ENCODE results near the gene NCOA3. TPM values are rescaled to one million over a fixed set of nuclear protein-coding genes. Genes with fewer than 3 reads are reported as not detected.
"Not testable (repeated sequence)": the region's sequence is repeated elsewhere in the genome, so short reads cannot be mapped to it uniquely, and the experiment has no call there.

NCOA3 gene
- total RNA-seq, 3 donors from 2014 or later: 40.6 to 57.1 (median 45.1) TPM

DNA sequence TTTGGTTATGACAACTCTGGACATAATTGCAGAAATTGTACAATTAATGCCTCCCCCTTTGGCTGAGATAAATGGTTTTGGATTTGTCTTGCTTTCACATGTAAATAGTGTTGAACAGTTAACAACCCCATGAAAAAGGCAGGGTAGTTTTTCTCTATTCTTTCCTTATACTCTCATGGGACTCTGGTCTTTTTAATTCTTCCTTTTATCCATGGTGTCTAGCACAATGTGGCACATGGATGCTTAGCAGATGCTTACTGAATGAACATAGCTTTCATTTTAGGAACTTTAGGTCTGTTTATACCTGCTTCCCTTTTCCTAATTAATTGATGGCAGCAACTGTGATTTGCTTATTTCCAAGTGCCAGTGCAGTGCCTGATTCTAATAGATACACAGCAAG, 75.6 kb downstream of the NCOA3 start:
- TF ChIP-seq, protein P1, sequence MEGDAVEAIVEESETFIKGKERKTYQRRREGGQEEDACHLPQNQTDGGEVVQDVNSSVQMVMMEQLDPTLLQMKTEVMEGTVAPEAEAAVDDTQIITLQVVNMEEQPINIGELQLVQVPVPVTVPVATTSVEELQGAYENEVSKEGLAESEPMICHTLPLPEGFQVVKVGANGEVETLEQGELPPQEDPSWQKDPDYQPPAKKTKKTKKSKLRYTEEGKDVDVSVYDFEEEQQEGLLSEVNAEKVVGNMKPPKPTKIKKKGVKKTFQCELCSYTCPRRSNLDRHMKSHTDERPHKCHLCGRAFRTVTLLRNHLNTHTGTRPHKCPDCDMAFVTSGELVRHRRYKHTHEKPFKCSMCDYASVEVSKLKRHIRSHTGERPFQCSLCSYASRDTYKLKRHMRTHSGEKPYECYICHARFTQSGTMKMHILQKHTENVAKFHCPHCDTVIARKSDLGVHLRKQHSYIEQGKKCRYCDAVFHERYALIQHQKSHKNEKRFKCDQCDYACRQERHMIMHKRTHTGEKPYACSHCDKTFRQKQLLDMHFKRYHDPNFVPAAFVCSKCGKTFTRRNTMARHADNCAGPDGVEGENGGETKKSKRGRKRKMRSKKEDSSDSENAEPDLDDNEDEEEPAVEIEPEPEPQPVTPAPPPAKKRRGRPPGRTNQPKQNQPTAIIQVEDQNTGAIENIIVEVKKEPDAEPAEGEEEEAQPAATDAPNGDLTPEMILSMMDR (IDR thresholded peaks at IDR 0.05): no peak
- TF ChIP-seq POLR2A (IDR thresholded peaks at IDR 0.05) (no peak), POLR2AphosphoS5 (IDR thresholded peaks at IDR 0.05) (no peak)

DNA sequence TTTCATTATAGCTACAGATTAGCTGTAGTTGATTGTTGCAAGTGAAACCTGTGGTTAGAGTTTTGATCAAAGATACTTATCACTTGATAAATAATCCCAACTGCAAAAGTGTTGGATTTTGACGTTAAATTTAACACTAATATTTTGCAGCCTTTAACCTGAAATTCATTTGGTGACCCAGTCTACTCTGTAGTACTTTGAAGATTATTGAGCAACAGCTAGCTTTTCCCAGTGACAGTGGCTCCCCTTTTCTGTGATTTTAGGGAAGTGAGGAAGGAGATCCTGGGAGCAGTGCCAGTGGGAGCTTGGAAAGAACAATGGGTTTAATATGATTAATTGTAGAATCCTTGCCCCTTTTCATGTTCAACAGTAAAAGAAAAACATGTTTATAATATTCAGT, 76.9 kb downstream of the NCOA3 start:
- Histone ChIP-seq H3K27me3 (no peaks in the 10 kb centered on the region), H3K9me3 (no peaks in the 10 kb centered on the region), H3K36me3 (no peaks in the 10 kb centered on the region), H3K27ac (peak overlapping the region; percentile 6 to 45), H3K4me1 (peaks cover 3 to 27% of the 10 kb centered on the region in 2 donors), H3K4me3 (no peak overlapping the region)
- TF ChIP-seq POLR2A (IDR thresholded peaks at IDR 0.05): no peak
- TF ChIP-seq, protein P1 (IDR thresholded peaks at IDR 0.05): no peak
- TF ChIP-seq POLR2AphosphoS5 (IDR thresholded peaks at IDR 0.05): no peak
- intact Hi-C loops (cut with DNase I; ENCODE audit: low total_unique reads): no loop called here
- DNase-seq (ENCODE audit: low spot score in 2 of 2): no peak

More for the DNA sequence above, 75.6 kb downstream of the NCOA3 start:
- Histone ChIP-seq H3K36me3 (no peaks in the 10 kb centered on the region), H3K4me1 (peaks cover 3 to 27% of the 10 kb centered on the region in 2 donors), H3K9me3 (no peaks in the 10 kb centered on the region), H3K27me3 (no peaks in the 10 kb centered on the region), H3K4me3 (no peak overlapping the region), H3K27ac (peak overlapping the region in 1 of 2 donors; percentile 40)
- DNase-seq (ENCODE audit: low spot score in 2 of 2): no peak
- intact Hi-C loops (cut with DNase I; ENCODE audit: low total_unique reads): no loop called here

DNA sequence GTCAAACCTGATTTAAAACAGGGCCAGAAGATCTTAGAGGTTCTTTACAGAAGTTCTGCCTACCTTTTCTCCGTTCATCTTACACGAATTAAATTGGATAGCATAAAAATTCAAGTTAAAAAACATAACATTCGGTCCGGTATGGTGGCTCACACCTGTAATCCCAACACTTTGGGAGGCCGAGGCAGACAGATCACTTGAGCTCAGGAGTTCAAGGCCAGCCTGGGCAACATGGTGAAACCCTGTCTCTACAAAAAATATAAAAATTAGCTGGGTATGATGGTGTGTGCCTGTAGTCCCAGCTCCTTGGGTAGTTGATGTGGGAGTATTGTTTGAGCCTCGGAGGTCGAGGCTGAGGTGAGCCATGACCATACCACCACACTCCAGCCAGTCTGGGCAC, 79.0 kb downstream of the NCOA3 start:
- H3K9me3 ChIP-seq; H3K36me3 ChIP-seq; H3K27ac ChIP-seq; DNase-seq (ENCODE audit: low spot score in 2 of 2); H3K27me3 ChIP-seq; H3K4me3 ChIP-seq; intact Hi-C loops (cut with DNase I; ENCODE audit: low total_unique reads): not testable (repeated sequence)
- peaks cover 0 to 27% of the 10 kb centered on the region in 2 donors for H3K4me1 ChIP-seq

DNA sequence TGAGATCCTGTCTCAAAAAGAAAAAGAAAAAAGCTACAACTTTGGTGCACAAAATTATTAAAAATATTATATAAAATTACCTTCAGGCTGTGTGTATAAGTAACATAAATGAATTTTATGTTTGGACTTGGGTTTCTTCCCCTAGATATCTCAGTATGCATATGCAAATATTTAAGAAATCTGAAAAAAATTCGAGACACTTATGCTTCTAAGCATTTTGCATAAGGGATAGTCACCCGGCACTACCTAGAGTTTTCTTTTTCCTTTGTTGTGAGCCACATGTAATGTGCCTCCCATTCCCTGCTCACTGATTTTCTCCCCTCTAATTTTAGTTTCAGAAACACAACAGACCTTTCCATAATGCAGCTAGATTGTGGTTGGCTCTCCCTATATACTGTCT, 79.4 kb downstream of the NCOA3 start:
- intact Hi-C loops (cut with DNase I; ENCODE audit: low total_unique reads): no loop called here
- no peaks in the 10 kb centered on the region for H3K9me3 ChIP-seq
- TF ChIP-seq POLR2A (IDR thresholded peaks at IDR 0.05): no peak
- TF ChIP-seq, protein P1 (IDR thresholded peaks at IDR 0.05): no peak
- TF ChIP-seq POLR2AphosphoS5 (IDR thresholded peaks at IDR 0.05): no peak
- peaks cover 0 to 25% of the 10 kb centered on the region in 2 donors for H3K4me1 ChIP-seq
- no peak overlapping the region for H3K27ac ChIP-seq
- H3K27me3 ChIP-seq: no peaks in the 10 kb centered on the region
- H3K36me3 ChIP-seq: no peaks in the 10 kb centered on the region
- DNase-seq (ENCODE audit: low spot score in 2 of 2): no peak
- H3K4me3 ChIP-seq: no peak overlapping the region

DNA sequence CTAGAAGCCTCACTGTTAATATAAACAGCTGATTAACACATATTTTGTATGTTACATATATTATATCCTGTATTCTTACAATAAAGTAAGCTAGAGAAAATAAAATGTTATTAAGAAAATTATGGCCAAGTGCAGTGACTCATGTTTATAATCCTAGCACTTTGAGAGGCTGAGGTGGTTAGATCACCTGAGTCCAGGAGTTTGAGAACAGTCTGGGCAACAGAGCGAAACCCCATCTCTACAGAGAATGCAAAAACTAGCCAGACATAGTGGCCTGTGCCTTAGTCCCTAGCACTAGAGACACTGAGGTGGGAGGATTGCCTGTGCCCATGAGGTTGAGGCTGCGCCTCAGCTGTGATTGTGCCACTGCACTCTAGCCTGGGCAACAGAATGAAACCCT, 81.9 kb downstream of the NCOA3 start:
- no peak overlapping the region for H3K27ac ChIP-seq
- no peaks in the 10 kb centered on the region for H3K9me3 ChIP-seq
- no peaks in the 10 kb centered on the region for H3K36me3 ChIP-seq
- intact Hi-C loops (cut with DNase I; ENCODE audit: low total_unique reads): no loop called here
- TF ChIP-seq, protein P1 (IDR thresholded peaks at IDR 0.05): no peak
- TF ChIP-seq POLR2AphosphoS5 (IDR thresholded peaks at IDR 0.05): no peak
- TF ChIP-seq POLR2A (IDR thresholded peaks at IDR 0.05): no peak
- no peak overlapping the region for H3K4me3 ChIP-seq
- no peaks in the 10 kb centered on the region for H3K27me3 ChIP-seq
- DNase-seq (ENCODE audit: low spot score in 2 of 2): no peak
- peaks cover 0 to 14% of the 10 kb centered on the region in 2 donors for H3K4me1 ChIP-seq
